Lower leg skin (tissue), 3 donors: ENCODE data around the gene TBC1D22A.

Experiments used
- POLR2A ChIP-seq, 2 donors: fragments of 450-650 bp; IDR thresholded peaks; one replicate each; pipeline ENCODE4 v1.6.1; 2016 to 2017; ENCODE audit warnings: antibody characterized with exemption in 2 of 2, mild to moderate bottlenecking in 1 of 2, moderate library complexity in 1 of 2
- TF ChIP-seq, protein P1 (sequence below), 3 donors: fragments of 450-650 bp; IDR thresholded peaks; one replicate each; pipeline ENCODE4 v1.5.1; 2016; ENCODE audit warnings: antibody characterized with exemption in 3 of 3, mild to moderate bottlenecking in 3 of 3, moderate library complexity in 2 of 3

DNA sequence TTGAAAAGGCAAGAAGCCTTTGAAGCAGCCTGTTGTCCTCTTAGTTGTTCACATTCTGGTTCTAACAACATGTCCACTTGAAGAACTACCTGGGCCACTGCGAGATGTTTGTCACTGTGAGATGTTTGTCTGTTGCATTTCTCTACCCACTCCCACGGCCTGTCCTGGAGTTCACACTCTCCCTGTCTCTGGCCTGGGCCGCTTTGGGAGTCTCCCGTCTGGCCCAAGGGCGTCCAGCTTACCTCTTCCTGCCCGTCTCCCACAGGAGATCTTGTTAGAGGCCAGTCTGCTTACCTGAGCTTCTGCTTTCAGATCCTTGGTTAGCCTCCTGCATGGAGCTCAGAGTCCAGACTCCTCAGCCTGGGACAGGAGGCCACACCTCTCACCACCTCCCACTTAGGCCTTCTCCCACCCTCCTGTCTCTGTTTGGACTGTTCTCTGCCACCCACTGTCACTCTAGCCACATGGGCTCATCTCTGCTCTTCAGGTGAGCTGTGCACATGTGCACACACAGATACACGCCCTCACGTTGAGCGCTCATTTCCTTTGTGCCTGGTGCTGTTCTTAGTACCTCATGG lies 66.0 kb downstream of the TBC1D22A start:
- TF ChIP-seq, protein P1, sequence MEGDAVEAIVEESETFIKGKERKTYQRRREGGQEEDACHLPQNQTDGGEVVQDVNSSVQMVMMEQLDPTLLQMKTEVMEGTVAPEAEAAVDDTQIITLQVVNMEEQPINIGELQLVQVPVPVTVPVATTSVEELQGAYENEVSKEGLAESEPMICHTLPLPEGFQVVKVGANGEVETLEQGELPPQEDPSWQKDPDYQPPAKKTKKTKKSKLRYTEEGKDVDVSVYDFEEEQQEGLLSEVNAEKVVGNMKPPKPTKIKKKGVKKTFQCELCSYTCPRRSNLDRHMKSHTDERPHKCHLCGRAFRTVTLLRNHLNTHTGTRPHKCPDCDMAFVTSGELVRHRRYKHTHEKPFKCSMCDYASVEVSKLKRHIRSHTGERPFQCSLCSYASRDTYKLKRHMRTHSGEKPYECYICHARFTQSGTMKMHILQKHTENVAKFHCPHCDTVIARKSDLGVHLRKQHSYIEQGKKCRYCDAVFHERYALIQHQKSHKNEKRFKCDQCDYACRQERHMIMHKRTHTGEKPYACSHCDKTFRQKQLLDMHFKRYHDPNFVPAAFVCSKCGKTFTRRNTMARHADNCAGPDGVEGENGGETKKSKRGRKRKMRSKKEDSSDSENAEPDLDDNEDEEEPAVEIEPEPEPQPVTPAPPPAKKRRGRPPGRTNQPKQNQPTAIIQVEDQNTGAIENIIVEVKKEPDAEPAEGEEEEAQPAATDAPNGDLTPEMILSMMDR (IDR thresholded peaks at IDR 0.05), result no peak
- no peak for TF ChIP-seq POLR2A (IDR thresholded peaks at IDR 0.05)
